NCI-H1694 treated with DMSO at 0.1 percent for 48 hours (cell line): ENCODE measurements around the gene DUSP28.
"Not testable (repeated sequence)": the region's sequence is repeated elsewhere in the genome, so short reads cannot be mapped to it uniquely, and the experiment has no call there.

Experiments
- DNase-seq: peaks from one replicate; lab custom pipeline; 2025; lab: John Stamatoyannopoulos, UW

DUSP28 gene

GRCh38 chr2:240527153-240527750, 32.9 kb upstream of the DUSP28 start:
- DNase-seq, result no peak

- no peak for DNase-seq
Measured at GRCh38 chr2:240528406-240529040, 31.6 kb upstream of the DUSP28 start.

GRCh38 chr2:240529344-240529999, 30.7 kb upstream of the DUSP28 start:
- DNase-seq, result no peak

GRCh38 chr2:240530181-240530580, 30.0 kb upstream of the DUSP28 start:
- DNase-seq, result no peak

- no peak for DNase-seq
Measured at GRCh38 chr2:240531038-240531437, 29.1 kb upstream of the DUSP28 start.

GRCh38 chr2:240532031-240532775, 28.0 kb upstream of the DUSP28 start:
- DNase-seq, result no peak

GRCh38 chr2:240538031-240538780, 22.0 kb upstream of the DUSP28 start:
- no peak for DNase-seq

GRCh38 chr2:240539101-240539500, 21.1 kb upstream of the DUSP28 start:
- DNase-seq, result not testable (repeated sequence)

- no peak for DNase-seq
Measured at GRCh38 chr2:240539906-240540305, 20.3 kb upstream of the DUSP28 start.

- no peak for DNase-seq
Measured at GRCh38 chr2:240551288-240551687, 8.9 kb upstream of the DUSP28 start.

GRCh38 chr2:240551811-240552210, 8.3 kb upstream of the DUSP28 start:
- DNase-seq, result no peak

GRCh38 chr2:240553956-240554480, 6.1 kb upstream of the DUSP28 start:
- DNase-seq, result no peak

- no peak for DNase-seq
Measured at GRCh38 chr2:240554767-240555493, 5.2 kb upstream of the DUSP28 start.

- DNase-seq, result no peak
Measured at GRCh38 chr2:240555541-240556250, 4.5 kb upstream of the DUSP28 start.

GRCh38 chr2:240556553-240557100, 3.5 kb upstream of the DUSP28 start:
- peak; percentile 20 for DNase-seq

GRCh38 chr2:240557101-240557751, 2.9 kb upstream of the DUSP28 start:
- DNase-seq, result no peak

GRCh38 chr2:240557808-240558207, 2.3 kb upstream of the DUSP28 start, which contains the start of gene ANKMY1:
ANKMY1 (minus strand) TSS chr2:240557988; CDS start chr2:240557335, 653 bp downstream.
- no peak for DNase-seq

GRCh38 chr2:240558236-240558761, 1.9 kb upstream of the DUSP28 start:
- DNase-seq, result no peak

GRCh38 chr2:240559286-240559685, 871 bp upstream of the DUSP28 start:
- DNase-seq, result no peak
